Measurements from ENCODE around the gene RANBP3L.
"Not testable (repeated sequence)": the region's sequence is repeated elsewhere in the genome, so short reads cannot be mapped to it uniquely, and the experiment has no call there.

The RANBP3L gene

DNA sequence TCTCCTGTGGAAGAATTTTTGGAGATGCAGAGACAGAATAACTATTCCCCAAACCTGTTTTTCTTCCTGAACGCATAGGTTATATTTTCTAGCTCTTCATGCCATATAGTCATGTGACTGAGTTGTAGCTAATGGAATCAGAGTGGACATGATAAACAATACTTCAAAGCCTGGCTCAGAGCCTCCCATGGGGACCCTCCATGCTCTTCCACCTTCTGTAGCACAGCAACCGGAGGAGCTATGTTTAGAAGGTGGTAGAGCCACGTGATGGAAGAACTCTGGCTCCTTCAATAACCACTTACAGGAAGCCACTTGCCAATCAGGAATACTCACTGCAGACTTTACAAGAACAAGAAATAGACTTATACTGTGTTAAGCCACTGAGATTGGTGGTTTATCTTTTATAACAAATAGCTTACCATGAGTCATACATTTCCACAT lies 99.2 kb downstream of the RANBP3L start:
- no peak for DNase-seq

DNA sequence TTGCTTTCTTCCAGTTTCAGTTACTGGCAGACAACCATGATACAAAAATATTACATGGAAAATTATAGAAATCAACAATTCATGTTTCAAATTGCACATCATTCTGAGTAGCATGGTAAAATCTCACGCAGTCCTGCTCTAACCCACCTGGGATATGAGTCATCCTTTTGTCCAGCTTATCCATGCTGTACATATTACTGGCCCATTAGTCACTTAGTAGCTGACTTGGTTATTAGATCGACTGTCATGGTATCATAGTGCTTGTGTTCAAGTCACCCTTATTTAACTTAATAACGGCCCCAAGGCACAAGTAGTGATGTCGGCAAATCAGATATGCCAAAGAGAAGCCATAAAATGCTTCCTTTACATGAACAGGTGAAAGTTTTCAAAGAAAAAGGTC lies 101.2 kb downstream of the RANBP3L start:
- DNase-seq: no peak

DNA sequence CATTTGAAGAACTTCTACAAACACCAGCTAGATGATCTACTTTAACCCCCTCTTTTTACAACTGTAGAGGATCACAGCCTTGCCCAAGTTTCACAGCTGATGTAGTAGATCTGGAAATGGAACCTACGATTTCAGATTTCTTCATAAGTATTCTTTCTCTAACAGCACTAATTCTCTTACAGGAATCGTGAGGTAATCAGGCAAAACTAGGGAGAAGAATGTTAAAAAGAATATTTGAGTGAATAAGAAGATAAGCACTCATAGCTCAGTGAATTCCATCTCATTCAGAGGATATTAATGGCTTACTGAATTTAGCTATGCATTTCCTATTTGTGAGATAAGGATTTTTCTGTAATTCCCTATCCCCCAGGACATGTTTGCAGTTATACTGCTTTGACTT lies 102.1 kb downstream of the RANBP3L start:
- DNase-seq: no peak

DNA sequence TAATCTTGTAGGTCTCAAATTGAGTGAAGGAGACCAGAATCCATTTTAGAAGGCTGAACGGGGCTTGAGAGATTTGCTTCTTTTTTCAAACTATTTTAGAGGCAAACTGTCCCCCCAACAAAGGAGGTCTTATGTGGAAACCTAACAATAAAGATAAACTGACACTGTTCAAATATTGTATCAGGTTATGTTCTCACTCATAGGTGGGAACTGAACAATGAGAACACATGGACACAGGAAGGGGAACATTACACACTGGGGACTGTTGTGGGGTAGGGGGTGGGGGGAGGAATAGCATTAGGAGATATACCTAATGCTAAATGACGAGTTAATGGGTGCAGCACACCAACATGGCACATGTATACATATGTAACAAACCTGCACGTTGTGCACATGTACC lies 102.9 kb downstream of the RANBP3L start:
- not testable (repeated sequence) for DNase-seq

Data from RPMI8226 (cell line).